Hematopoietic multipotent progenitor cell treated with erythropoietin and hydrocortisone succinate and interleukin-3 and kit ligand, for 8 days (in vitro differentiated cells): ENCODE measurements around the gene JAGN1.
"Not testable (repeated sequence)": the region's sequence is repeated elsewhere in the genome, so short reads cannot be mapped to it uniquely, and the experiment has no call there.

ENCODE experiments used
- DNase-seq: peaks from one replicate; pipeline ENCODE4 v3.0.0-alpha.2; 2015

JAGN1 gene

GRCh38 chr3:9918261-9919038, 28.0 kb downstream of the JAGN1 start:
- DNase-seq = no peak

DNA sequence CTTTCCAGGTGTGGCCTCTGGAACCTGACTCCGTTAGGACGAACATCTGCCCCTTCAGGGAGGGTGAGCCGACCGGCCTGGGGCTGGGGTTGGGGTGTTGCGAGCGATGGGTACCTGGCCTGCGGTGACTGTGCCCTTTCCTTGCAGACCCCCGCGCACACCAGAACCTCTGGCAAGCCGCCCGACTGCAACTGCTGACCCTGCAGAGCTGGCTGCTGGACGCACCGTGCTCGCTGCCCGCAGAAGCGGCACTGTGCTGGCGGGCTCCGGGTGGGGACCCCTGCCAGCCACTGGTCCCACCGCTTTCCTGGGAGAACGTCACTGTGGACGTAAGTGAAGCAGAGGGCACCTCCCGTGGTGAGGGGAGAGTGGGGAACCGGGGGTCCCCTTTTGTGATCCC, 37.7 kb downstream of the JAGN1 start:
- DNase-seq = no peak

DNA sequence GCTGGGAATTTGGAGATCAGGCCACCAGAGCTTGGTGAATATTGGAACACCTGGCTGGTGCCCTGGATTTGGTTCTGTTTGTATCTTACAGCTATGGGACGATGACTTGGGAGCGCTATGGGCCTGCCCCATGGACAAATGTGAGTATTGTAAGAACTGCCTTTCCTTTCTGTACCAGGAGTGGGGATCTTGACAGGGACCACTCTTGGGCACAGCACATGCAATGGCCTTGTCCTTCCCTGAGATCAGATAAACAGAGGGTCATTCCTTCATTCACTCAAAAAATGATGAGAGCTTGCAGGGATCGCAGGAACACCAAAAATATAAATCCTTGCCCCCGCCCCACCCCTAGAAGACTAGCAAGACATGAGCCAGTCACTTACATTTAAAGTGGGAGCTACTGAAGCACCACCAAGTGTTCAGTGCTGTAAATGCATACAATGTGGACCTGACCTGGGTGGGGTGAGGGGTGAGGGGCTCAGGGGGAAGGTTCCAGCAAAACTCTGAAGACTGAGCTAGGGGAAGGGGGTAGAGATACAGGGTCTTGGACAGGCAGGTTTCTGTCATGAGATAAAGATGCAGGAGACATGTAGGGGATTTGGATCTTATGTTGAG, 40.5 kb downstream of the JAGN1 start:
- DNase-seq = peak; percentile 43

DNA sequence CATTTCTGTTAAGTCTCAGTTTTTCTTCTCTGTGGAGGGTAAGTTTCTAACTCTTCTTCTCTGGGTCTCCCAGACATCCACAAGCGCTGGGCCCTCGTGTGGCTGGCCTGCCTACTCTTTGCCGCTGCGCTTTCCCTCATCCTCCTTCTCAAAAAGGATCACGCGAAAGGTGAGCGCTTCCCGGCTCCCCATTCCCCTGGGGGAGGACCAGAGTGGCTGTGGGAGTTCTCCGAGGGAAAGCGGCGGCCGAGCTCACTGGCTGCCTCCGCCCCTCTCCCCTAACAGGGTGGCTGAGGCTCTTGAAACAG, 42.1 kb downstream of the JAGN1 start:
- no peak for DNase-seq

DNA sequence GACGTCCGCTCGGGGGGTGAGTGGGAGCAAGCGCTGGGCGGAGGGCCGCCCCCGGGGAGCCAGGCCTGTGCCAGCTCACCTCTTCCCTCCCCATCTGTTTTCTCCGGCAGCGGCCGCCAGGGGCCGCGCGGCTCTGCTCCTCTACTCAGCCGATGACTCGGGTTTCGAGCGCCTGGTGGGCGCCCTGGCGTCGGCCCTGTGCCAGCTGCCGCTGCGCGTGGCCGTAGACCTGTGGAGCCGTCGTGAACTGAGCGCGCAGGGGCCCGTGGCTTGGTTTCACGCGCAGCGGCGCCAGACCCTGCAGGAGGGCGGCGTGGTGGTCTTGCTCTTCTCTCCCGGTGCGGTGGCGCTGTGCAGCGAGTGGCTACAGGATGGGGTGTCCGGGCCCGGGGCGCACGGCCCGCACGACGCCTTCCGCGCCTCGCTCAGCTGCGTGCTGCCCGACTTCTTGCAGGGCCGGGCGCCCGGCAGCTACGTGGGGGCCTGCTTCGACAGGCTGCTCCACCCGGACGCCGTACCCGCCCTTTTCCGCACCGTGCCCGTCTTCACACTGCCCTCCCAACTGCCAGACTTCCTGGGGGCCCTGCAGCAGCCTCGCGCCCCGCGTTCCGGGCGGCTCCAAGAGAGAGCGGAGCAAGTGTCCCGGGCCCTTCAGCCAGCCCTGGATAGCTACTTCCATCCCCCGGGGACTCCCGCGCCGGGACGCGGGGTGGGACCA, 42.6 kb downstream of the JAGN1 start:
- peak; percentile 85 for DNase-seq

DNA sequence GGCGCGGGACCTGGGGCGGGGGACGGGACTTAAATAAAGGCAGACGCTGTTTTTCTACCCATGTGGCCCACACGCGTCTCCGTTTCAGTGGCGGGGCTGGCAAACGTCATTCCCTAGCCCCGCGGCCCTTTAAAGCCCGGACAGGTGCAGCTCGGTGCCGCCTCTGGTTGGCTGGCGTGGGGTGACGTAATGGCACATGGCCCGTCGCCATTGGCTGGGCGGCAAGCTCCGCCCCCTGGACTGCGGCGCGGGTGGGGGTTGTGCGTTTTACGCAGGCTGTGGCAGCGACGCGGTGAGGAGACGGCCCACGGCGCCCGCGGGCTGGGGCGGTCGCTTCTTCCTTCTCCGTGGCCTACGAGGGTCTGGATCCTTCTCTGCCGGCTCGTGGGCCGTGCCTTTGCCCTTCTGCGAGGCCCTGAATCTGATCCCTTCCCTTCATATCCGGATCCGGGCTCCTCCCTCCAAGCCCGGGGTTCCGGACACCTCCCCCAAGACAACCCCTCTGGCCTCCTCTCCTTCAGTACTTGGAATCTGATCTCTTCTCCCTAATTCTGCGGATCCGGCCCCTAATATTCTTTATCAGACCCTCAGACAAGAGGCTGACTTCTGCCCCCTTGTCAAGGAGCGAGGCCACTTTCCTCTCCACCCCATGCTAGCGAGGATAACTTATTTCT, 43.3 kb downstream of the JAGN1 start, which contains the start of gene CRELD1:
TSS of gene CRELD1 (plus strand) at position 274 of the 674 bp plus-strand sequence. CDS start 605 bp downstream, outside the sequence.
- DNase-seq = peak; percentile 96

- DNase-seq = no peak
Observed at GRCh38 chr3:9934235-9934621, 43.8 kb downstream of the JAGN1 start.

DNA sequence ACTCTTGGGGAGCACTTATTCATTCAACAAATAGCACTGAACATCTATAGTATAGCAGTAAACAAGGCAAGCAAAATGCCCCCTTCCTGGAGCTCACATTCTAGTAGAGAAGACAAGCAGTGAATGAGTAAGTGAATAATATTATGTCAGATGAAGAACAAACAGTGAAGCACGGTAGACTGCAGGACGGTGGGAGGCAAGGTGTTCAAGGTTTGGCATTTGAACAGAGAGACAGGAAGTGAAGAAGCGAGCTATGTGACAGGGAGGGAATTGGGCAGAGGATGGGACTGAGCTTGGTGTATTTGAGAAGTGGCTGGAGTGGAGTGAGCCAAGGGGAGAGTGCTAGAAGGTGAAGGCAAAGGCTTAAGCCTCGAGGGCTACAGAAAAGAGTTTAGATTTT, 44.6 kb downstream of the JAGN1 start:
- no peak for DNase-seq

- no peak for DNase-seq
Observed at GRCh38 chr3:9935966-9936510, 45.6 kb downstream of the JAGN1 start.

DNA sequence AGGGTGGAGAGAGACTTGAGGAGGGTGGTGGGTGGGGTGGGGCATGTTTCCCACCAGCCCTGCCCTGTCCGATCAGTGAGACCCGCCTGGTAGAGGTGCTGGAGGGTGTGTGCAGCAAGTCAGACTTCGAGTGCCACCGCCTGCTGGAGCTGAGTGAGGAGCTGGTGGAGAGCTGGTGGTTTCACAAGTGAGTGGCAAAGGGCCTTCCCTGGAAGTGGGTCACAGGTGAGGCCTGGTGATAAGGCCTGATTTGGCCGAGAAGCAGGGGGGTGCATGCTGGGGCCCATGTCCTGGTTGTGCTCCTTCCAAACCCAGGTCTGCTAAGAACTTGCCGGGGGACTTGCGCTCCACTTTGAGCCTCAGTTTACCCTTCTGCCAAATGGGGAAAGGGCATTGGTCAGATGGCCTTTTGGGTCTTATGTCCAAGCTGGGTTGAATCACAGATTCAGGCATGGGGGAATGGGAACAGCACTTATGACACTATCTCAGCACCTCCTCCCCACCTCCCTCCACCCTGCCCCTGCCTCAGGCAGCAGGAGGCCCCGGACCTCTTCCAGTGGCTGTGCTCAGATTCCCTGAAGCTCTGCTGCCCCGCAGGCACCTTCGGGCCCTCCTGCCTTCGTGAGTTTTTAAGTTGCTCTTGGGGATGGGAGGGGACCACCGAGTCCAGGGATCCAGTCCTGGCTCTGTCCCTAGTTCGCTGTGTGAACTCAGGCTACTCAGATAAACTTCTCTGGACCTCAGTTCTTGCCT, 47.3 kb downstream of the JAGN1 start:
- peak; percentile 43 for DNase-seq

DNA sequence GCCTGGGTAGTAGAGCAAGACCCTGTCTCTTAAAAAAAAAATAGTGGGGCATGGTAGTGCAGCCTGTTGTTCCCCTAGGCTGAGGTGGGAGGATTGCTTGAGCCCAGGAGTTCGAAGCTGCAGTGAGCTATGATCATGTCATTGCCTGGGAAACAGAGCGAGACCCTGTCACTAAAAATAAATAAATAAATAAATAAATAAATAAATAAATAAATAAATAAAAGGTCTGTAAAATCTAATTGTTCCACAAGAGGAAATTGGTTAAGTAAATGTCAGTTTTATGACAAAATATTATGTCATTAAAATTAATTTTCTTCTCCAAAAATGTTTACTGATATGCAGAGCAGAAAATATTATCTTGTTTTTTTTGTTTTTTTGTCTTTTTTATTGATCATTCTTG, 48.6 kb downstream of the JAGN1 start:
- no peak for DNase-seq

DNA sequence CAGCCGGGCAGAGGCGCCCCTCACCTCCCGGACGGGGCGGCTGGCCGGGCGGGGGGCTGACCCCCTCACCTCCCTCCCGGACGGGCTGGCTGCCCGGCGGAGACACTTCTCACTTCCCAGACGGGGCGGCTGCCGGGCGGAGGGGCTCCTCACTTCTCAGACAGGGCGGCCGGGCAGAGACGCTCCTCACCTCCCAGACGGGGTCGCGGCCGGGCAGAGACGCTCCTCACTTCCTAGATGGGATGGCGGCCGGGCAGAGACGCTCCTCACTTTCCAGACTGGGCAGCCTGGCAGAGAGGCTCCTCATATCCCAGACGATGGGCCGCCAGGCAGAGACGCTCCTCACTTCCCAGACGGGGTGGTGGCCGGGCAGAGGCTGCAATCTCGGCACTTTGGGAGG, 49.5 kb downstream of the JAGN1 start:
- DNase-seq = not testable (repeated sequence)

GRCh38 chr3:9940746-9941145, 50.3 kb downstream of the JAGN1 start:
- no peak for DNase-seq

DNA sequence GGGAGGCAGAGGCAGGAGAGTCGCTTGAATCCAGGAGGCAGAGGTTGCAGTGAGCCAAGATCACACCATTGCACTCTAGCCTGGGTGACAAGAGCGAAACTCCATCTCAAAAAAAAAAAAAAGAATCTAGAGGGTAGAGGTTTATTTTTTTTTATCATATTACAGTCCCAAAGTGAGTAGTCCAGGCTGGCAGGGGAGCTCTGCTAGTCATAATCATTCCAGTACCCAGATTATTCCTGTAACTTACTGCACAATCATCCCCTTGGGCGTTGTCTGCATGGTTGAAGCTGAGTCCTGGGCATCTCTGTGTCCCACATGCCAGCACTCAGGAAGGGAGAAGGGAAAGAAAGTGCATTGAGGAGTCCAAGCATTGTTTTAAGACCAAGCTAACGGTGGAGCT, 51.8 kb downstream of the JAGN1 start:
- no peak for DNase-seq

DNA sequence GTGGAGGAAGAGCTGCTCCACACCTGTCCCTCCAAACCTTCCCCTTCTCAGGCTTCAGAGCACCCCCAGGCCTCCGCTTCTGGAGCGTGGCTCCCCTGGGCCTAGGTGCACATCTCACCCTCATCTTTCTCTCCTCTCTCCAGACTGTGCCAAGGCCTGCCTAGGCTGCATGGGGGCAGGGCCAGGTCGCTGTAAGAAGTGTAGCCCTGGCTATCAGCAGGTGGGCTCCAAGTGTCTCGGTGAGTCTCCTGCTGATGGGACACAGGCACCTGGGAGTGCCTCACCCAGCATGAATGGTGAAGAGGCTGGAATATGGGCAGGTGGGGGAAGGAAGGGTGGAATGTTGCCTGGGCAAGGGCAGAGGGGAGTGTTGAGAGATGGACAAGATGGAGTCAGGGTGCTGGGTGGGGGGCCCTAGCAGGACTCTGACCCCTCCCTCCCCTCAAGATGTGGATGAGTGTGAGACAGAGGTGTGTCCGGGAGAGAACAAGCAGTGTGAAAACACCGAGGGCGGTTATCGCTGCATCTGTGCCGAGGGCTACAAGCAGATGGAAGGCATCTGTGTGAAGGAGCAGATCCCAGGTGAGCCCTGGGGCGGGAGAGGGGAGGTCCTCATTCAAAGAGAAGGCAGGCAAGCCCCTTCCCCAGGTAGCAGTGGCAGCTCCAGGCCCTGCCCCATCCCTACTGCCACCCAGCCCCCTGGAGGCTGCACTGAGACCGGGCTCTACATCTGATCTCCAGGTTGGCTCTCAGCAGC, 52.7 kb downstream of the JAGN1 start:
- DNase-seq = no peak
